Thymus (tissue), 11 donors: ENCODE results near the gene ATG5. TPM values are rescaled to one million over a fixed set of nuclear protein-coding genes. Genes with fewer than 3 reads are reported as not detected.

ENCODE experiments used
- DNase-seq, 9 donors: peaks; one replicate each; pipeline ENCODE4 v3.0.0-alpha.2; 2013; ENCODE audit warnings: low spot score in 9 of 9, low read depth in 6 of 9, missing footprints in 1 of 9
- H3K27ac ChIP-seq, 2 donors: one replicate each; pipeline ENCODE4 v1.5.1; 2013; ENCODE audit warnings: control low read depth in 1 of 2, low read depth in 1 of 2, low read length in 1 of 2, mild to moderate bottlenecking in 1 of 2, moderate library complexity in 1 of 2
- H3K27me3 ChIP-seq, 2 donors: one replicate each; pipeline ENCODE4 v1.5.1; 2013; ENCODE audit warnings: low read length in 1 of 2; ENCODE audit not compliant: control insufficient read depth in 2 of 2, insufficient read depth in 1 of 2
- H3K36me3 ChIP-seq, 2 donors: one replicate each; pipeline ENCODE4 v1.5.1; 2013; ENCODE audit warnings: low read length in 1 of 2, mild to moderate bottlenecking in 1 of 2, moderate library complexity in 1 of 2; ENCODE audit not compliant: control insufficient read depth in 2 of 2, insufficient read depth in 2 of 2
- H3K4me1 ChIP-seq, 2 donors: one replicate each; pipeline ENCODE4 v1.5.1; 2013; ENCODE audit warnings: low read length in 2 of 2; ENCODE audit not compliant: control insufficient read depth in 2 of 2, insufficient read depth in 2 of 2
- H3K4me3 ChIP-seq, 2 donors: one replicate each; pipeline ENCODE4 v1.5.1; 2013; ENCODE audit warnings: low read length in 2 of 2, control low read depth in 1 of 2, mild to moderate bottlenecking in 1 of 2
- H3K9me3 ChIP-seq, 2 donors: one replicate each; pipeline ENCODE4 v1.5.1; 2013; ENCODE audit warnings: low read length in 1 of 2, mild to moderate bottlenecking in 1 of 2; ENCODE audit not compliant: control insufficient read depth in 2 of 2, insufficient read depth in 1 of 2
- WGBS: extraction: QIAGEN DNeasy Blood & Tissue Kit; methylation state at CpG from one replicate; pipeline ENCODE4 v1.1.7; 2013; 5-methylcytosine and 5-hydroxymethylcytosine counted together
- polyA plus RNA-seq: library from polyadenylated mRNA; stranded (reverse); fragments of 200-250 nt; gene quantifications from one replicate; pipeline ENCODE4 v1.2.3, GENCODE V29; 2013
- total RNA-seq: library from RNA; stranded (reverse); fragments of 120-200 nt; gene quantifications from one replicate; pipeline ENCODE4 v1.2.4, GENCODE V29; 2013
- donor health status: healthy.

The ATG5 gene
- total and polyA plus RNA-seq, 2 donors: 25.2 to 36.1 TPM

DNA sequence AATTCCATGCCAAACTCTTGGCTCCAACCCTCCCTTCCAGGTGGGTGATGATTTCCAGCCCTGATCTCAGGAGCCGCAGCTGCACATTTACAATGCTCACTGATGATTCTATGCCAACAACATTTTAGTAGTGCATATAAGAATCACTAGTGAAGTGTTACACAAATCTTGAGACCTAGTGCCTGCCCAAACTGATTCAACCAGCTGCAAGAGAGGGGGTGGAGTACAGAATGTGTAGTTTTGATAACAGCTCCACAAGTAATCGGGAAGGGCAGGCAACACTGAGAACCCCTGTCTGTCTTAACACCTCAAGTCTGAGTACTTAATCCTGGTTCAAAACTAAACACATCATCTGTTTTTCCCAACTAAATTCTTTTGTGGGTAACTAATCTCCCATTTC is 147.8 kb downstream of the ATG5 start:
- DNase-seq: no peak
- H3K4me3 ChIP-seq: no peak overlapping the region
- 96% methylated on average over 2 of the region's 2 CpGs for WGBS
- H3K4me1 ChIP-seq: no peaks in the 10 kb centered on the region
- no peaks in the 10 kb centered on the region for H3K36me3 ChIP-seq
- H3K27ac ChIP-seq: no peak overlapping the region
- no peaks in the 10 kb centered on the region for H3K9me3 ChIP-seq
- H3K27me3 ChIP-seq: no peaks in the 10 kb centered on the region

GRCh38 chr6:106173124-106173879 is 152.3 kb downstream of the ATG5 start:
- Histone ChIP-seq H3K36me3 (no peaks in the 10 kb centered on the region), H3K27ac (no peak overlapping the region), H3K4me3 (no peak overlapping the region), H3K9me3 (no peaks in the 10 kb centered on the region), H3K27me3 (no peaks in the 10 kb centered on the region), H3K4me1 (no peaks in the 10 kb centered on the region)
- no peak for DNase-seq
- 96% methylated on average over 2 of the region's 2 CpGs for WGBS

DNA sequence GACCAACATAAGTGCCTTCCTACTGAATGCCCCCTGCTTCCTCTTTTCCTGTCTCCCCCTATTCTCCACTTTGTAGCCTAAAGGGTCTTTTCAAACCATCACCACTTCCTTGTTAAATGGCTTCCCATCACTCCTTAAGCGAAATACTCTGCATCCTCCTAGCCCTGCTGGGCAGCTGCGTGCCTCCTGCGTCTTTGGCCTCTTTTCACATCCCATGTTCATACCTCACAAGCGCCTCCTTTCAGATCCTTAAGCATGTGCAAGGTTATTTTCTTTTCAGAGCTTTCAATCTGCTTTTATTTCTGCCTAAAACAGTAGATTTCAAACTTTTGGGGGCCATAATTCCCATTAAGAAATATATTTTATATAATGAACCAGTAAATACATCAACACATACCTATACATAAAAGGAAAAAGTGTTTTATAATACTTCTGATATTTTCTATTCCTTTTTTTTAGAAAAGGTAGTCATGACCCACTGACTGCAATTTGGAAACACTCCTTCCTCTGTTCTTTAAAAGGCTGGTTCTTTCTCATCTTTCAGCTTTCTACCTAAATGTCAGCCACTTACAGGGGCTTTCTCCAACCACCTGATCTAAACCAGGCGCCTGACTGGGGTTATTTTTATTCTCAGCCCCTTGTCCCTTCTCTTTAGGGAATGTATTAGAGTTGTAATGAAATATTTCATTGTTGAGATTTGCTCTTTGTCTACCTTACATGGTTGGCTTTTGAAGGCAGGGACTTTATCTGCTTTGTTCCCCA is 155.3 kb downstream of the ATG5 start:
- Histone ChIP-seq H3K36me3 (no peaks in the 10 kb centered on the region), H3K9me3 (no peaks in the 10 kb centered on the region), H3K27me3 (no peaks in the 10 kb centered on the region), H3K27ac (no peak overlapping the region), H3K4me3 (no peak overlapping the region), H3K4me1 (no peaks in the 10 kb centered on the region)
- no peak for DNase-seq
- 96% methylated on average over 5 of the region's 5 CpGs for WGBS

GRCh38 chr6:106169517-106169916 is 156.0 kb downstream of the ATG5 start:
- WGBS: 97% methylated on average over 5 of the region's 5 CpGs
- Histone ChIP-seq H3K27ac (no peak overlapping the region), H3K27me3 (no peaks in the 10 kb centered on the region), H3K4me3 (no peak overlapping the region), H3K4me1 (peaks cover 0 to 4% of the 10 kb centered on the region in 2 donors), H3K9me3 (no peaks in the 10 kb centered on the region), H3K36me3 (no peaks in the 10 kb centered on the region)
- no peak for DNase-seq

DNA sequence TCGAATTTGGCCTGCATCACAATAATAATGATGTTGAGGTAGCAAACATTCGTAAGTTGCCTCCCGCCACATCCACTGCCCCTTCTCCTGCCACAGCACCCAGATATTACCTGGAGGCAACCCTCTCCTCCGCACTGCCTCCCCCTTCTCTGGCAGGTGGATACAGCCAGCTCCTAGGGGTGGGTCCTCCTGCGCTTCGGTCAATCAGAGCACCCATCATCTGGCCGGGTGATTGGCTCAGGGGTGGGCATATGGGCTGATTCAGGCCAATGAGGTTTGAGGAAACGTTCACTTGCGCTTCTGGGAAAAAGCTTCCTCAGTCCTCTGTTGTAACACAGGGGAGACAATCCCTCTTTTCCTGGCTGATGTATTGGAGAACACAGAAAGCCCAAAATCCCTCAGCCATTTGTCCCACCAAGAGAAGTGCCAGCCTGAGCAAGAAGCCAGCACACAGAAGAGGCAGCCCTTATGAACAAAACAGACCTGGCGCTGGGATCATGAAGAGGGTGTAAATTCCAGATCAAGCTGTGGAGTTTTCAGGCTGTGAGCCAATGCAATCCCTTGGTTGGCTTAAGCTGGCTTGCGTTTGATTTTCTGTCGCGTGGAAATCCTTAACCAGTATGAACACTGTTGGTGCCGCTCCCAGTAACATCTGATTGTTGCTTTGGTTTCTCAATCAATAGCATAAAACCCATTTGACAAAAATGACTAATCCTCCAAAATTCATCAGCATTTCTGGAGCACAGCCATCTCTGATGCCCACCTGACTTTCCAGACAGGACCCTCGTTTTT is 157.3 kb downstream of the ATG5 start:
- no peaks in the 10 kb centered on the region for H3K36me3 ChIP-seq
- peaks cover 0 to 17% of the 10 kb centered on the region in 2 donors for H3K4me1 ChIP-seq
- no peak overlapping the region for H3K27ac ChIP-seq
- H3K4me3 ChIP-seq: no peak overlapping the region
- no peaks in the 10 kb centered on the region for H3K27me3 ChIP-seq
- DNase-seq: no peak
- 98% methylated on average over 15 of the region's 15 CpGs for WGBS
- no peaks in the 10 kb centered on the region for H3K9me3 ChIP-seq

- DNase-seq: no peak
- H3K27me3 ChIP-seq: no peaks in the 10 kb centered on the region
- peaks cover 0 to 21% of the 10 kb centered on the region in 2 donors for H3K4me1 ChIP-seq
- H3K36me3 ChIP-seq: no peaks in the 10 kb centered on the region
- no peaks in the 10 kb centered on the region for H3K9me3 ChIP-seq
- no peak overlapping the region for H3K27ac ChIP-seq
- WGBS: 92% methylated on average over 6 of the region's 6 CpGs
- no peak overlapping the region for H3K4me3 ChIP-seq
Measured at GRCh38 chr6:106167096-106167814, 158.3 kb downstream of the ATG5 start.

DNA sequence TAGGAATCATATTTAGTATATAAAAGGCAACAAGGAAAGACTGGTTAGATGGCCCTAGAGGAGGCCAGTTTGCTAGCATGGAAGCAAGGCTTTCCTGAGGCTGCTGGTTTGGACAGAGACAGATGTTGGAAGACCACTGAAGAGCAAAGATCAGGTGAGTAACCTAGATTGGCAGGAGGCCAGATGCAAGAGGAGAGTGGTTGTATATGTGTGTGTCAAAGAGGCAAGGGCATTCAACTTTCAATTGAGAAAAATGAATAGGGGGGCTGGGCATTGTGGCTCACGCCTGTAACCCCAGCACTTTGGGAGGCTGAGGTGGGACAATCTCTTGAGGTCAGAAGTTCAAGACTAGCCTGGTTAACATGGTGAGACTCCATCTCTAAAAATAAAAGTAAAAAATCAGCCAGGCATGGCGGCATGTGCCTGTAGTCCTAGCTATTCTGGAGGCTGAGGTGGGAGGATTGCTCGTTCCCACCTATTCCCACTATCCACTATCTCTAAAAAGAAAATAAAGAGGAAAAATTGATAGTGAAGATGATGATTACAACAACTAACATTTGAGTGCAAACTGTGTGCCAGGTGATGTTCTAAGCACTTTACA is 159.6 kb downstream of the ATG5 start:
- Histone ChIP-seq H3K36me3 (no peaks in the 10 kb centered on the region), H3K27ac (no peak overlapping the region), H3K4me3 (no peak overlapping the region), H3K27me3 (no peaks in the 10 kb centered on the region), H3K4me1 (peaks cover 0 to 21% of the 10 kb centered on the region in 2 donors), H3K9me3 (no peaks in the 10 kb centered on the region)
- WGBS: 95% methylated on average over 3 of the region's 3 CpGs
- DNase-seq: no peak

- Histone ChIP-seq H3K27me3 (no peaks in the 10 kb centered on the region), H3K36me3 (no peaks in the 10 kb centered on the region), H3K4me1 (peaks cover 0 to 21% of the 10 kb centered on the region in 2 donors), H3K9me3 (no peaks in the 10 kb centered on the region), H3K4me3 (no peak overlapping the region), H3K27ac (peak overlapping the region; percentile 65 to 74)
- WGBS: 56% methylated on average over 17 of the region's 17 CpGs
- peak in 2 of 9 donors; percentile 26 to 53 for DNase-seq
Measured at GRCh38 chr6:106163966-106164877, 161.3 kb downstream of the ATG5 start.
